KOPT-K1 (cell line): ENCODE data around the gene TREML4.

ENCODE experiments used
- H3K27ac ChIP-seq: fragments of 200-600 bp; sonication (generic); 2 replicates; pipeline ENCODE4 v1.5.1; 2016; ENCODE audit warnings: antibody characterized with exemption, mild to moderate bottlenecking, low read depth, low read length; ENCODE audit not compliant: poor library complexity, severe bottlenecking
- H3K36me3 ChIP-seq: fragments of 200-600 bp; sonication (generic); 2 replicates; pipeline ENCODE4 v1.5.1; 2017; ENCODE audit warnings: antibody characterized with exemption, mild to moderate bottlenecking, low read length, moderate library complexity; ENCODE audit not compliant: insufficient read depth
- H3K9me3 ChIP-seq: fragments of 200-600 bp; sonication (generic); 2 replicates; pipeline ENCODE4 v1.5.1; 2017; ENCODE audit warnings: antibody characterized with exemption, low read length, mild to moderate bottlenecking; ENCODE audit not compliant: insufficient read depth, poor library complexity, severe bottlenecking

TREML4 gene

DNA sequence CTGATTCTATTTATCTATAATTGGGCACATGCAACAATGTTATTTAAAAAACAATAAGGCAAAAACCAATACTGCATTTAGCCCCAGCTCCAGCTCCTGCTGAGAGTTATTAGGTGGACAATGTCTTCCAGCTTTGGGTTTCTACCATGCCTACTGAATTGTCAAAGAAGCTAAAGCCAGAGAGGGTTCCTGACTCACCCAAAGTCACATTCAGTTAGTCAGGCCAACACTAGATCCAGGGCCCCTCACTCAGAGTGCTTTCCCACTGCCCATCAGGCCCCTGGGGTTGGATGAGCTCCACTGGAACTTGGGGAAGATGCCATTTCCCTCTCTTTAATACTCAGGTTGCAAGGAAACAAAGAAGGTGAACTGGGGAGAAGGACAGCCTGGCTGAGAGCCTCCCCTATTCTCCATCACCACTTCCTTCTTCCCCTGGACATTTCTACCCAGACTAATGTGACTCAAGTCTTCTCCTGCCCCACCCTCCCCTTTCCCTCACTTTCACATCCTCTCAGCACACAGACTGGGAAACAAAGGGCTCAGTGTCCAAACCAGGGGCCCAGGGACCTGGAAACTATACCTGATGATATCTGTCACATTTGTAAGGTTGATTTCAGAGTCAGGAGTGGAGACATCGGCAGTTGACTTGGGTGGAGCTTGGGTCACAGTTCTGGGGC is 52.4 kb downstream of the TREML4 start:
- H3K27ac ChIP-seq: no peak overlapping the region
- H3K36me3 ChIP-seq: no peaks in the 10 kb centered on the region
- no peaks in the 10 kb centered on the region for H3K9me3 ChIP-seq

DNA sequence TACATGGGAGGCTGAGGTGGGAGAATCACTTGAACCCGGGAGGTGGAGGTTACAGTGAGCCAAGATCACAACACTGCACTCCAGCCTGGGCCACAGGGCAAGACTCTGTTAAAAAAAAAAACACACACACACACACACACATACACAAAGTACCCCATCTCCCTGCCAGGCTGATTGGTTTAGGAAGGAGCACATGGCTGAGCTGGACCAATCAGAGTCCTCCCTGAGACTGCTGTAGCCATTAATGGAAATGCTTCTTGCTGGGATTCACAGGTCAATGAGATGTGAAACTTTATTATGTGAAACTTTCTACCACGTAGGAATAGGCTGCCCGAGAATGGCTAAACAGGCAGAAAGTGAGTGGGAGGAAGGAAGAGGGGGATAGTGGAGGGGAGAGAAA is 55.5 kb downstream of the TREML4 start:
- Histone ChIP-seq H3K27ac (no peak overlapping the region), H3K9me3 (no peaks in the 10 kb centered on the region), H3K36me3 (no peaks in the 10 kb centered on the region)

DNA sequence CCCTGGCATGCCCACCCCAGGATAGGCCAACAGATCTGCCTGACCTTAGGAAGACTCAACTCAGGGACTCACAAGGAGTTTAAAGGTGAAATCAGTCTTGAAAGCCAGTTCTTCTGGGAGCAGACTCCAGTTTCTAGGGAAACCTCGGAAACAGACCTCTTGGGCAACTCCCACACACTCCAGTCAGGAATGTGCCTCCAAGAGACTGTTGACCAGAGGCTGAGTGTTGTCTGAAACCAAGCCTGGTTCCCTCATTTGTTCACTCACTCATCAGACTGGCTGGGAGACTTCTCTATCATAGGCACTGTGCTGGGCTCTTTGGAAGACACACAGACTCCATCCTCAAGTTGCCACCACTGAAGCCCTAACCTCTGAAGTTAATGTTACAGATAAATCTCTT is 56.6 kb downstream of the TREML4 start:
- no peaks in the 10 kb centered on the region for H3K9me3 ChIP-seq
- H3K27ac ChIP-seq: no peak overlapping the region
- no peaks in the 10 kb centered on the region for H3K36me3 ChIP-seq

DNA sequence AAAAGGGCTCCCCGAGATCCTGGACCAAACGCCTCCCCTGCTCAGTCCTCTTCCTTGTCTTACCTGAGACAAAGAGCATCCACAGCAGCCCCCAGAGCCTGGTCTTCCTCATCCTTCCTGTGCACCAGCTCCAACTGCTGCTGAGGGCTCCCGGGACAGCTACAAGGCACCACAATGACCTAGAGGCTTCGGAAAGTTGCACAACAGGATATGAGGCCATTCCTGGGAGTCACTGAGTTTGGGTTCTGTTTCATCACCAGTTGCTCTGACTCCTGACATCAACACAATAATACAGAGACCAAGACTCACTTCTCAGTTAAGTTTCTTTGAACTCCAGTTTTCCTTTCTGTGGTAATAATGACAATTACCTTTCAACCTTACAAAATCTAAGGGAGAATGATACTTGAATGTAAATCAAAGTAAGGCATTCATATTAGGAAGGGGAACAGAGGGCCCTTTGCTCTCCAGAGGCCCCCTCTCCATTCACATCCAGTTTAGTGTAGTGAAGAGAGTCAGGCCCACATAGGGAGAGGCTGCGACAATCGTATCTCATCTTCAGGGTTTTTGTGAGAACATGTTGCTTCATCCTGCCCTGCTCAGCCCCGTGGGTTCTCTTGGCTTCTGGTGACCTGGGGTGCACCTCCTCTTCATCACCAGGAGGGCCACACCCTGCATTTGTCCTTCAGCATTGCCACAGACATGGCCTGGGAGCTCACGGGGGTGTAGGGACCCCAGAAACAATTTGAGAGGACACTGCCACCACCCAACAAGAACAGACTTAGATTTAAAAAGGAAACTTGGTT is 58.6 kb downstream of the TREML4 start, which contains the start of gene TREM1:
TREM1 (minus strand) TSS at position 139 of the 803 bp plus-strand sequence; CDS start at position 112, 27 bp downstream.
- Histone ChIP-seq H3K36me3 (no peaks in the 10 kb centered on the region), H3K9me3 (no peaks in the 10 kb centered on the region), H3K27ac (no peak within 1 kb of the TSS)

DNA sequence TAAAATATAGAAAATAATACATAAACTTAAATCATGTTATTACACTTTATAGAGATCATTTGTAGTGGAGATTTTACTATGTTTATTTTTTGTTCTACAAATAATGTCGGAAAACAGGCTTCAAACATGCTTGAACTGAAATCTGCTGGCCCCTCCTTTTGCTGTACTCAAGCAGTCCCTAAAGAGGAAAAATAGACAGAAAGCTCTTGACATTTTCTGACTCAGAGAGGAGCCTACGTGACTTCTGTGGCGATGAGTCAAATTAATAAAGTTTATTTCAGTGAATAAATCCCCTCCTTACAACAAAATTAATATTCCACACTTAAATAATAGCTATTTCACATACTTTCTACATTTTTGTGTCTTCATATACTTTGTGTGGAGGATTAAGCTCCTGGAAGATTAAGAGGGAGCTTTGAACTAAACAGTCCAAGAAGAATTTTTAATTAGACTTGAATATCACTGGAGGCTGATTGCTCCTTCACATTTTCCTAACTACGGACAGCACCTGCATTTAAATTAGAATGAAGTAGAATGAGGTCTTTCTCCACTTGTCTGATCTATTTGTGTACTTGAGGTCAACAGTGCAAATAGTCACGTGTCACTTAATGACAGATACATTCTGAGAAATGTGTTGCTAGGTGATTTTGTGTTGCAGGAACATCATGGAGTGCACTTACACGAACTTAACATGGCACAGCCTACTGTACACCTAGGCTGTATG is 60.0 kb downstream of the TREML4 start:
- H3K9me3 ChIP-seq: no peaks in the 10 kb centered on the region
- no peaks in the 10 kb centered on the region for H3K36me3 ChIP-seq
- no peak overlapping the region for H3K27ac ChIP-seq
